Stomach (tissue), 9 donors: ENCODE data around the gene COPG2. TPM values are rescaled to one million over a fixed set of nuclear protein-coding genes. Genes with fewer than 3 reads are reported as not detected.
A peak's percentile ranks its signal among the peaks of the same experiment; 100 is the strongest.

Experiments used
- DNase-seq, 2 donors: peaks; one replicate each; pipeline versions ENCODE4 v3.0.0 to v3.0.0-alpha.2; 2013 to 2019
- H3K27ac ChIP-seq, 5 donors: fragments of 200-600 bp in 4 of 5; sonication (generic) in 4 of 5; one replicate each; pipeline ENCODE4 v1.5.1; 2013 to 2019; ENCODE audit warnings: mild to moderate bottlenecking in 1 of 5, moderate library complexity in 1 of 5
- H3K27me3 ChIP-seq, 3 donors: fragments of 200-600 bp; sonication (generic); one replicate each; pipeline ENCODE4 v1.5.1; 2017 to 2019; ENCODE audit warnings: mixed run types in 1 of 3
- H3K36me3 ChIP-seq, 4 donors: fragments of 200-600 bp; sonication (generic); 1 replicate in 3 of 4; 2 replicates in 1 of 4; pipeline ENCODE4 v1.5.1; 2016 to 2019
- H3K4me1 ChIP-seq, 4 donors: fragments of 200-600 bp; sonication (generic); one replicate each; pipeline ENCODE4 v1.5.1; 2016 to 2019
- H3K4me3 ChIP-seq, 4 donors: fragments of 200-600 bp; sonication (generic) in 3 of 4; one replicate each; pipeline ENCODE4 v1.5.1; 2016 to 2019; ENCODE audit warnings: mild to moderate bottlenecking in 1 of 4
- H3K9me3 ChIP-seq, 4 donors: fragments of 200-600 bp; sonication (generic); one replicate each; pipeline ENCODE4 v1.5.1; 2016 to 2019
- CTCF ChIP-seq, 7 experiments: fragments of 450-650 bp in 4 of 7; fragments of 200-600 bp in 3 of 7; sonication (generic) in 3 of 7; IDR thresholded peaks; one replicate each; pipeline ENCODE4 v1.5.1; 2016 to 2019; ENCODE audit warnings: antibody characterized with exemption in 7 of 7, control low read depth in 2 of 7, mild to moderate bottlenecking in 1 of 7
- EP300 ChIP-seq: sonication (generic); formaldehyde crosslinking; IDR thresholded peaks from one replicate; pipeline ENCODE4 v1.6.1; 2017; ENCODE audit warnings: antibody characterized with exemption
- POLR2A ChIP-seq, 4 donors: fragments of 450-650 bp; IDR thresholded peaks; one replicate each; pipeline ENCODE4 v1.6.1; 2016; ENCODE audit warnings: antibody characterized with exemption in 4 of 4, control low read depth in 2 of 4, mild to moderate bottlenecking in 1 of 4, moderate library complexity in 1 of 4
- POLR2AphosphoS5 ChIP-seq, 3 donors: sonication (generic); formaldehyde crosslinking; IDR thresholded peaks; one replicate each; pipeline ENCODE4 v1.6.1; 2016; ENCODE audit warnings: antibody characterized with exemption in 3 of 3
- WGBS, 5 donors: extraction: QIAGEN DNeasy Blood & Tissue Kit in 3 of 5; methylation state at CpG; one replicate each; pipeline versions ENCODE4 v1.1.5 to v1.1.7; 2013 to 2018; 5-methylcytosine and 5-hydroxymethylcytosine counted together
- intact Hi-C: fragments of 100-400 bp; cut with DNase I; formaldehyde crosslinking; loops from one replicate; pipeline ENCODE4 v1.15.1; 2023; ENCODE audit warnings: low total_unique reads
- polyA plus RNA-seq, 3 donors: library from polyadenylated mRNA; stranded (reverse); fragments of 200-250 nt; gene quantifications; one replicate each; pipeline ENCODE4 v1.2.3, GENCODE V29; 2013
- total RNA-seq, 5 donors: library from RNA; depleted of rRNA; stranded (reverse); fragments of >200 nt; gene quantifications; one replicate each; pipeline versions ENCODE4 v1.1.0 to v1.2.3, GENCODE V29; 2014 to 2016
- donor health status: healthy with polysubstance abuse.
- donor health status: Bipolar disorder and iron deficiency.
- donor health status: healthy.

Gene COPG2
- total and polyA plus RNA-seq, 8 donors, result 6.6 to 50.0 (median 7.7) TPM

DNA sequence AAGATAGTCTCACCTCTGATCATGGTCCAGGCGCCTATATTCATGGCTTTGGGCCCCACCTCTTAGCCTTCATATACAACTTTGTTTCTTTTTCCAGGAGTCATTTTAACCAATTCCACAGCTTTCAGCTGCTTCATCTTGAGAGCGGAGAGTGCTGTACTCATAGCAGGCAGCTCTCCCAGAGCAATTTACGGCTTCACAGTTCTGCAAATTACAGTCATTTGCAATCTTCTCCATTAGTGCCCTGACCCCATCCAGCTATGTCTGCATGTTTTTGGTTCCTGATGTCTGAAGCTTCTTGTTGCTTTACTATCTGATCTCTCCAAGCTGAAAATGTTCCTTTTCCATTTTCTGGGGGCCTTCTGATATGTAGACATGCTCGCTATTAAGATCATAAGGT is 194.7 kb downstream of the COPG2 start:
- H3K4me3 ChIP-seq, result no peak overlapping the region
- intact Hi-C loops, result no loop called here
- TF ChIP-seq EP300, result no peak
- no peak for TF ChIP-seq POLR2A (IDR thresholded peaks at IDR 0.05)
- no peak for TF ChIP-seq POLR2AphosphoS5 (IDR thresholded peaks at IDR 0.05)
- no peak for TF ChIP-seq CTCF (IDR thresholded peaks at IDR 0.05)
- no peaks in the 10 kb centered on the region for H3K27me3 ChIP-seq
- H3K4me1 ChIP-seq, result no peaks in the 10 kb centered on the region
- DNase-seq, result peak in 1 of 2 donors; percentile 62
- no peak overlapping the region for H3K27ac ChIP-seq
- no peaks in the 10 kb centered on the region for H3K36me3 ChIP-seq
- 78 to 89% (median 86%) methylated on average over 4 of the region's 4 CpGs for WGBS, 5 donors
- H3K9me3 ChIP-seq, result peaks cover 0 to 13% (median 4%) of the 10 kb centered on the region in 4 donors

- DNase-seq, result no peak
- Histone ChIP-seq H3K27ac (no peak overlapping the region), H3K4me1 (no peaks in the 10 kb centered on the region), H3K4me3 (no peak overlapping the region), H3K27me3 (no peaks in the 10 kb centered on the region), H3K9me3 (peaks cover 0 to 11% (median 4%) of the 10 kb centered on the region in 4 donors), H3K36me3 (no peaks in the 10 kb centered on the region)
- intact Hi-C loops, result no loop called here
- TF ChIP-seq CTCF (IDR thresholded peaks at IDR 0.05), result no peak
- TF ChIP-seq POLR2A (IDR thresholded peaks at IDR 0.05), result no peak
- no peak for TF ChIP-seq POLR2AphosphoS5 (IDR thresholded peaks at IDR 0.05)
- no peak for TF ChIP-seq EP300
These were observed 195.3 kb downstream of the COPG2 start for GRCh38 chr7:130473289-130473688.

GRCh38 chr7:130471974-130472373 is 196.6 kb downstream of the COPG2 start:
- no peaks in the 10 kb centered on the region for H3K27me3 ChIP-seq
- intact Hi-C loops, result no loop called here
- no peak overlapping the region for H3K27ac ChIP-seq
- no peaks in the 10 kb centered on the region for H3K9me3 ChIP-seq
- no peak for TF ChIP-seq POLR2A (IDR thresholded peaks at IDR 0.05)
- TF ChIP-seq POLR2AphosphoS5 (IDR thresholded peaks at IDR 0.05), result no peak
- no peak for TF ChIP-seq EP300
- TF ChIP-seq CTCF (IDR thresholded peaks at IDR 0.05), result no peak
- H3K36me3 ChIP-seq, result no peaks in the 10 kb centered on the region
- no peak for DNase-seq
- 59 to 84% (median 82%) methylated on average over 2 of the region's 2 CpGs for WGBS, 5 donors
- no peak overlapping the region for H3K4me3 ChIP-seq
- no peaks in the 10 kb centered on the region for H3K4me1 ChIP-seq

DNA sequence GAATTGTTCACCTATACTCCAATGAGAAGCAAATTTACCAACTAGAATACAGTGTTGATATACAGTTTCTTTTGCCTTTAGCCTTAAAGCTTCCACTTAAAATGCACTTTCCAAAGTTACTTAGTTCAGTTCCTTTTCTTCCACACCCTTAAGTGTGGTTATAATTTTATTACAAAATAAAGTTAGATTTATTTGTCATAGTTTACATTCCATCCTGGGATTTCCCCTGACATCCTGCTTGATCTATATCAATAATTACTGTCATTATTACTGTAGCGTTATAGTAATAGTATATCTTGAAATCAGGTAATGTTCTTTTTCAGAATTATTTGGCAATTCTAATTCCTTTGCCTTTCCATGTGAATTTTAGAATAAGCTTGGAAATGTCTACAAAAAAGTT is 199.9 kb downstream of the COPG2 start:
- no peaks in the 10 kb centered on the region for H3K27me3 ChIP-seq
- H3K27ac ChIP-seq, result no peak overlapping the region
- H3K4me3 ChIP-seq, result no peak overlapping the region
- TF ChIP-seq EP300 (no peak), CTCF (IDR thresholded peaks at IDR 0.05) (no peak), POLR2AphosphoS5 (IDR thresholded peaks at IDR 0.05) (no peak), POLR2A (IDR thresholded peaks at IDR 0.05) (no peak)
- peaks cover 0 to 6% (median 0%) of the 10 kb centered on the region in 4 donors for H3K9me3 ChIP-seq
- no peaks in the 10 kb centered on the region for H3K4me1 ChIP-seq
- no peak for DNase-seq
- intact Hi-C loops, result no loop called here
- WGBS, 5 donors, result 88 to 97% (median 94%) methylated on average over 1 of the region's 1 CpG
- H3K36me3 ChIP-seq, result no peaks in the 10 kb centered on the region
